Activated T-helper 2 cell treated with anti-CD3 and anti-CD28 coated beads, Interferon-gamma antibody, Interleukin-2, Interleukin-4, amounts not matched to agents 10 μg/mL and 5 μg/mL and 100 μg/mL, durations not matched to agents 14 hours and 24 hours and 36 hours (primary cell): ENCODE measurements around the gene MCRIP2. TPM values are rescaled to one million over a fixed set of nuclear protein-coding genes. Genes with fewer than 3 reads are reported as not detected.

ENCODE experiments used
- DNase-seq: peaks from one replicate; pipeline ENCODE4 v3.0.0; 2021; ENCODE audit warnings: low spot score
- H3K27ac Mint-ChIP-seq: one replicate; pipeline ENCODE4 v1.8.0; 2021; ENCODE audit warnings: mixed read lengths
- H3K27me3 Mint-ChIP-seq: one replicate; pipeline ENCODE4 v1.8.0; 2021; ENCODE audit warnings: low read depth, mixed read lengths
- H3K36me3 Mint-ChIP-seq: one replicate; pipeline ENCODE4 v1.8.0; 2021; ENCODE audit warnings: low read depth, mixed read lengths
- H3K4me1 Mint-ChIP-seq: one replicate; pipeline ENCODE4 v1.8.0; 2021; ENCODE audit warnings: low read depth, mixed read lengths
- H3K4me3 Mint-ChIP-seq: one replicate; pipeline ENCODE4 v1.8.0; 2021; ENCODE audit warnings: low read depth, mild to moderate bottlenecking, moderate library complexity, mixed read lengths
- H3K9me3 Mint-ChIP-seq: one replicate; pipeline ENCODE4 v1.8.0; 2021; ENCODE audit warnings: mixed read lengths
- intact Hi-C: fragments of 100-400 bp; cut with micrococcal nuclease; formaldehyde crosslinking; loops from one replicate; pipeline ENCODE4 v1.15.1; 2023
- total RNA-seq: library from RNA; stranded (reverse); gene quantifications from 2 replicates; pipeline ENCODE4 v1.2.3, GENCODE V29; 2022

MCRIP2 gene
- total RNA-seq, 1 donor from 2014 or later = 62.6 TPM

DNA sequence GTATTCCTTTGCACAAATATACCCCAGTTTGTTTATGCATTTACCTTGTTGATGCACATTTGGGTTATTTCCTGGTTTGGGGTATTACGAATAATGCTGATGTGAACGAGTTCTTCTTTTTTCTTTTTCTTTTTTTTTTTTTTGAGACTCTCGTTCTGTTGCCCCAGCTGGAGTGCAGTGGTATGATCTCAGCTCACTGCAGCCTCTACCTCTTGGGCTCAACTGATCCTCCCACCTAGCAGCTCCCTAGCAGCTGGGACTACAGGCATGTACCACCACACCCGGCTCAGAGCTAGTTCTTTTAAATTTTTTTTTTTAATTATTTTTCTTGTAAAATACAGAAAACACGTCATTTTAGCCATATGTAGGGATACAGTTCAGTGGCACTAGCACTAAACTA lies 37.7 kb upstream of the MCRIP2 start:
- Mint-ChIP-seq H3K27me3 (no peaks in the 10 kb centered on the region), H3K9me3 (no peaks in the 10 kb centered on the region), H3K4me1 (peaks cover 1% of the 10 kb centered on the region), H3K36me3 (no peaks in the 10 kb centered on the region), H3K27ac (no peak overlapping the region), H3K4me3 (no peak overlapping the region)
- DNase-seq = no peak
- intact Hi-C loops = no loop called here

DNA sequence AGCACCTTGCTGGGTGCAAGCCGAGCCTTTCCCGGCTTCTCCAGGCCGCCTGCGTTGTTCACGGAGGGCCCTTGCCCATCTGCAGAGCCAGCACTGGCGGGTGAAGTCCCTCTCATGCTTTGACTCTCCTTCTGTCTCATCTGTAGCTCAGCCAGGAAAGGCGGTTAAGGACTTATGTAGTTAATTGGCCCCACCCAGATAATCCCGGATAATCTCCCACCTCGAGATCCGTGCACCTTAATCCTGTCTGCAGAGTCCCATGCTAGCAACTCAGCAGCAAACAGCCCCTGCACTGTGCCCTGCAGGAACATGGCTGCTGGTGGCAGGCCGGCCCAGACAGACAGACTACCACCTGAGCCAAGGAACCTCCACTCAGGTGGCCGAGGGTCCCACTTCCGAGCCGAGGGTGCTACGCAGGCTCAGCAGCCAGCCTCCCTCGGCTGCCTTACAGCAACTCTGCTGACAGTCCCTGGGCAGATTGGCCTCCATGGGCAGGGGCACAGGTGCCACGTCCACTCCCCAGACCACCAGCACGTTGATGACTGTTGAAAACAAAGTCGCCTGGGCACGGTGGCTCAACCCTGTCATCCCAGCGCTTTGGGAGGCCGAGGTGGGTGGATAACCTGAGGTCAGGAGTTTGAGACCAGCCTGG lies 34.8 kb upstream of the MCRIP2 start:
- no peaks in the 10 kb centered on the region for H3K36me3 Mint-ChIP-seq

DNA sequence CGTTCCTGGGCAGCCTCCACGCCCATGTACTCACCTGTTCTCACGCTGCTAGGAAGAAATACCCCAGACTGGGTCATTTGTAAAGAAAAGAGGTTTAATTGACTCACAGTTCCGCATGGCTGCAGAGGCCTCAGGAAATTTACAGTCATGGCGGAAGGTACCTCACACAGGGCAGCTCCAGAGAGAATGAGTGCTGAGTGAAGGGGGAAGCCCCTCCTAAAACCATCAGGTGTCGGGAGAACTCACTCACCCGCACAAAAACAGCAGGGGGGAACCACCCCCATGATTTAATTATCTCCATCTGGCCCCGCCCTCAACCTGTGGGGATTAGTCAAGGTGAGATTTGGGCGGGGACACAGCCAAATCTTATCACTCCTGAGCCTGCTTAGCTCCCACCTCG lies 33.6 kb upstream of the MCRIP2 start:
- H3K27me3 Mint-ChIP-seq = no peaks in the 10 kb centered on the region
- no peaks in the 10 kb centered on the region for H3K9me3 Mint-ChIP-seq
- peaks cover 2% of the 10 kb centered on the region for H3K4me1 Mint-ChIP-seq
- no peaks in the 10 kb centered on the region for H3K36me3 Mint-ChIP-seq
- H3K4me3 Mint-ChIP-seq = no peak overlapping the region
- no peak overlapping the region for H3K27ac Mint-ChIP-seq
- DNase-seq = no peak
- intact Hi-C loops = no loop called here

More for the DNA sequence above, 34.8 kb upstream of the MCRIP2 start:
- Mint-ChIP-seq H3K4me1 (peaks cover 2% of the 10 kb centered on the region), H3K9me3 (no peaks in the 10 kb centered on the region), H3K4me3 (no peak overlapping the region), H3K27ac (no peak overlapping the region), H3K27me3 (no peaks in the 10 kb centered on the region)
- intact Hi-C loops = no loop called here
- no peak for DNase-seq

- H3K36me3 Mint-ChIP-seq = no peaks in the 10 kb centered on the region
- H3K4me1 Mint-ChIP-seq = peaks cover 2% of the 10 kb centered on the region
- intact Hi-C loops = no loop called here
- DNase-seq = no peak
- no peak overlapping the region for H3K27ac Mint-ChIP-seq
- no peaks in the 10 kb centered on the region for H3K9me3 Mint-ChIP-seq
- no peaks in the 10 kb centered on the region for H3K27me3 Mint-ChIP-seq
- no peak overlapping the region for H3K4me3 Mint-ChIP-seq
Measured at GRCh38 chr16:609316-609715, 32.3 kb upstream of the MCRIP2 start.

DNA sequence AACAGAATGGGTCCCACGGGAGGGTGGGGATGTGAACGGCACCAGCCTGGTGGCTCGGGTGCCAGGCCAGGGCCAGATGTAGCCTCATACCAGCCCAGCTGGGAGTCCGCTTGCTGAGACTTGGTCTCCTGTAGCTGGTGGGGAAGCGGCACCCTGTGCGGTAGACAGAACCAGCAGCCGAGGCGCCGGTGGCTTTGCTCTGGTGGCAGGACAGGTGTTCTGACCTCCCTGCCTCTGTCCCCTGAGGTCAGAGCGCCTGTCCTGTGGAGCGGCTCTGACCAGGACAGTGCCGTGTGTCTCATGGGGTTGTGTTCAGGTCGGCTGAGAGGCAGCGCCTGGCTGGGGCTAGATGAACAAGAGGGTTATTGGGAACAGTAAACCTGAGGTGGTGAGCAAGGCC lies 31.6 kb upstream of the MCRIP2 start:
- intact Hi-C loops = no loop called here
- no peak overlapping the region for H3K4me3 Mint-ChIP-seq
- H3K27me3 Mint-ChIP-seq = no peaks in the 10 kb centered on the region
- no peak overlapping the region for H3K27ac Mint-ChIP-seq
- no peaks in the 10 kb centered on the region for H3K36me3 Mint-ChIP-seq
- no peak for DNase-seq
- H3K4me1 Mint-ChIP-seq = peaks cover 2% of the 10 kb centered on the region
- no peaks in the 10 kb centered on the region for H3K9me3 Mint-ChIP-seq

- Mint-ChIP-seq H3K4me3 (no peak overlapping the region), H3K27me3 (no peaks in the 10 kb centered on the region), H3K9me3 (no peaks in the 10 kb centered on the region), H3K27ac (no peak overlapping the region), H3K4me1 (peaks cover 2% of the 10 kb centered on the region), H3K36me3 (no peaks in the 10 kb centered on the region)
- no peak for DNase-seq
- intact Hi-C loops = no loop called here
Measured at GRCh38 chr16:610513-611381, 30.9 kb upstream of the MCRIP2 start.

DNA sequence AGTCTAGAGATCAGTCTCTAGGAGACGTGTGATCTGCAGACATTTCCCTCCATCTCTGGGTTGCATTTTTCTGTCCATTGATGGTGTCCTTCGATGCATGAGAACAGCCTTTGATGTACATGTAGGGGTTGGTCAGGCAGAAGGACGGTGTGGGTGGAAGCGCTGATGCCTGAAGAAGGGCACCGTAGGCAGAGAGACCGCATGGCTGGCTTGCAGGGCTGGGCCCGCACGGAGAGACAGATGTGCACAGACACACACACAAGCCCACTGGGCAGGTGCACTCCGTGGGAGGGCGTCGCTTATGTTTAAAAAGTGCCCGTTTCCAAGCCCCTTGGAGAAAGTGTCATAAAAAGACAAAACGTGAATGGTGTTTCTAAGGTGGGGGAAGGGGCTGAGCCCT lies 26.5 kb upstream of the MCRIP2 start:
- Mint-ChIP-seq H3K9me3 (no peaks in the 10 kb centered on the region), H3K27ac (no peak overlapping the region), H3K4me1 (peaks cover 2% of the 10 kb centered on the region), H3K36me3 (no peaks in the 10 kb centered on the region), H3K4me3 (no peak overlapping the region), H3K27me3 (no peaks in the 10 kb centered on the region)
- DNase-seq = no peak
- intact Hi-C loops = no loop called here

GRCh38 chr16:616733-617586 lies 24.7 kb upstream of the MCRIP2 start:
- Mint-ChIP-seq H3K27ac (no peak overlapping the region), H3K36me3 (no peaks in the 10 kb centered on the region), H3K9me3 (no peaks in the 10 kb centered on the region), H3K4me1 (no peaks in the 10 kb centered on the region), H3K27me3 (no peaks in the 10 kb centered on the region), H3K4me3 (no peak overlapping the region)
- no peak for DNase-seq
- intact Hi-C loops = no loop called here

DNA sequence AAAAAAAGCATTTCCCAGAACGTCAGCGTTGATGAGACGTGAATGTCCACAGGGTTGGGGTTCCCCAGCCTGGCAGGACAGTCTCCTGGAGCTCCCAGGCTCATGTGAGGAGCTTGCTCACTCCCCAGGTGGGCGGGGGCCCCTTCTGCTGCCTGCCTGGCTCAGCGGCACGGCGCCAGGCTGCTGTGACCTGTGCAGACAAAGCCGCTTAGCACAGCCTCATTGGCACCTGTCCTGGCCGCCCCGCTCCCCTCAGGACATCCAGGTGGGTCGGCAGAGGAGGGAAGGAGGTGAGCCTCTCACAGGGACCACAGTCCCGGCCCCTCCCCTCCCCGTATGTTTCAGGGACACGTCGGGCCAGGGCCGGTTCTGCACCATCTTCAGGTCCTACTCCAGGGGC lies 23.8 kb upstream of the MCRIP2 start:
- Mint-ChIP-seq H3K27ac (no peak overlapping the region), H3K9me3 (no peaks in the 10 kb centered on the region), H3K4me3 (no peak overlapping the region), H3K36me3 (no peaks in the 10 kb centered on the region), H3K4me1 (no peaks in the 10 kb centered on the region), H3K27me3 (no peaks in the 10 kb centered on the region)
- intact Hi-C loops = no loop called here
- DNase-seq = no peak

DNA sequence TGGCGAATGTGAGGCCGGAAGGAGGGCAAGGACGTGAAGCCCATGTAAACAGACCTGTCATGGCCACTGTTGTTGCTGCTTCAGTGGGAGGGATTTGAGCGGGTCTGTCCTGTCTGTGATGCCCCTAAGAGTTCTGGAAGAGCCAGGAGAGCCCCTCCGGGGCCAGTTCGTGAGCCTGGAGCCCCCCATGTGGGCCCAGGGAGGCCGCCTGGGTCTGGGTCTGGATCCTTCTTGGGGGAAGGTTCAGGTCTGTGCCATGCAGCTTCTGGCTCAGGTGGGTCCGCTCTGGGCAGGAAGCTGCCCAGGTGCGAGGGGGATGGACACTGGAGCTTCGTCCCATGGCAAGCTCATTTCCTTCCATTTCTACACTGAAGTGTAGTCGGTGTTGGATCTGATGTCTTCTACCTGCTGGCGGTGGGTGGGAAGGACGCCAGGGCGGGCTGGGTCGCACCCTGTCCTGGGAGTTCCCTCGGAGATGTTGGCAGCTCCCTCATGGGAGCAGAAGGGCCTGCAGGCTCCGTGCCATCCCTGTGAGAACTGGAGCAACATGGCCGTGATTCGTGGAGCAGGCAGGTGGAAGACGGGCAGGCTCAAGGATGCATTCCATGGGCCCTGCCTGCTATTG lies 22.0 kb upstream of the MCRIP2 start:
- Mint-ChIP-seq H3K36me3 (no peaks in the 10 kb centered on the region), H3K4me3 (no peak overlapping the region), H3K4me1 (no peaks in the 10 kb centered on the region), H3K9me3 (no peaks in the 10 kb centered on the region), H3K27ac (no peak overlapping the region), H3K27me3 (no peaks in the 10 kb centered on the region)
- intact Hi-C loops = no loop called here
- no peak for DNase-seq

DNA sequence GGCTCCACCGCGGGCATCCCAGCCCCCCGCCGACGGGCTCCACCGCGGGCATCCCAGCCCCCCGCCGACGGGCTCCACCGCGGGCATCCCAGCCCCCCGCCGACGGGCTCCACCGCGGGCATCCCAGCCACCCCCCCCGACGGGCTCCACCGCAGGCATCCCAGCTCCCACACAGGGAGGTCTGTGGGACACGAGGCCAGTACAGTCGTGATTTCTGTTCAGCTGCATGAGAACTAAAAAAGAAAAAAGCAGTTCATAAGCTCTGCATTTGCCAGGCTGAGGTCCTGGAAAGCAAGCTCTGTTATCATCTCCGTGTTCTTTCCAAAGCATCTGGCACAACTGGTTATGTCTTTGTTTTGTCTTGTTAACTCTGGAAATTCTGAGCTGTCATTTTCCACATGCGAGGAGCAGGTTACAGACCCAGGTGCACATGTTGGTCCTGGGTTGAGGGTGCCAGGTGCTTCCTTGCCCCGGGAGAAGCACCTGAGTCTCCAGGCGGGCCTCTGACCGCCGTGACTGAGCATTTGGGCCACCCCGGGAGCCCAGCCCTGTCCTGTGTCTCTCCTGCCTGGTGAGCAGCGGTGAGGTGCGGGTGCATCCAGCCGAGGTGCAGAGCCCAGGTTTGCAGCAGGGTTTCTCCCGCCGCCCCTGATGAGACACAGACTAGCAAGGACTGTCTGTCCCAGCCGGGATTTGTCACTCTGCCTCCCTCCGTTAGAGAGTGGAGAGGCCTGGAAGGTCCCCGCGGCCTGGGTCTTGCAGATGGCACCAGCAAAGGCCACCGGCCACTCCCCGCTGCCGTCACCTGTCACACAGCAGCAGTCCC lies 20.7 kb upstream of the MCRIP2 start:
- DNase-seq = no peak
- intact Hi-C loops = no loop called here
- H3K4me1 Mint-ChIP-seq = no peaks in the 10 kb centered on the region
- no peaks in the 10 kb centered on the region for H3K9me3 Mint-ChIP-seq
- H3K4me3 Mint-ChIP-seq = no peak overlapping the region
- H3K36me3 Mint-ChIP-seq = no peaks in the 10 kb centered on the region
- no peaks in the 10 kb centered on the region for H3K27me3 Mint-ChIP-seq
- no peak overlapping the region for H3K27ac Mint-ChIP-seq

DNA sequence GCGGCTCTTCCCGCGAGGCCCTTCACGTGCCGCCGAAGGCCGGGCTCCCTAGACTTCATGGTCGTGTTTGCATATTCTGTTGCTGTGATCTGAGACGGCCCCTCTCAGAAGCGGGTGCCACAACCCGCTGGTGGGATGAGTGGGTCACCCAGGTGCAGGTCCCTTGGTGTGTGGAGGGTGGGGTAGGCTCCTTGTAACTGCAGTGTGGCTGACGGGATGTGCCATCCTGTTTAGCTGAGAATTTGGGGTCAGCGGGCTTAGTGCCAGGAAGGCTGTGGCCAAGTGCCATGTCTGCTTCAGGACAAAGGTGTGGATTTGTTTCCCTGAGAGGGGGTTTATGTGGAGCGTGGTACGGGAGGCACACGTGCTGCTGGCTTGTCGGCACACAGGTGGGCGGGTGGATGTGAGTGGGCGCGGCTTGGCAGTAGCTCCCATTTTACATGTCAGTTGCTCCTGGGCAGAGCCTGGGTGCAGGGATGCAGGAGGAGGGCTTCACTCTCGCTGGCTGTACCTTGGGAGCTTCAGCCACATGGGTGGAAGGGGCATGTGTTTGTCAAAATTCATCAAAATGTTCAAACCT lies 20.0 kb upstream of the MCRIP2 start:
- intact Hi-C loops = no loop called here
- DNase-seq = no peak
- Mint-ChIP-seq H3K9me3 (no peaks in the 10 kb centered on the region), H3K27ac (no peak overlapping the region), H3K36me3 (no peaks in the 10 kb centered on the region), H3K4me3 (no peak overlapping the region), H3K27me3 (no peaks in the 10 kb centered on the region), H3K4me1 (no peaks in the 10 kb centered on the region)
